Esophagus squamous epithelium (tissue), 4 donors: ENCODE data around the gene NOD1. TPM values are rescaled to one million over a fixed set of nuclear protein-coding genes. Genes with fewer than 3 reads are reported as not detected.

ENCODE experiments used
- total RNA-seq, 4 donors: library from RNA; depleted of rRNA; stranded (reverse); fragments of >200 nt; gene quantifications; one replicate each; pipeline ENCODE4 v1.1.0, GENCODE V29; 2016

NOD1 gene
- total RNA-seq, 4 donors from 2014 or later, result 4.2 to 13.0 (median 6.2) TPM

Other genes with a start within 250 kb of the NOD1 start
- gene ZNRF2, start 194.2 kb downstream of the NOD1 start, total RNA-seq, result 10 to 100 TPM; 19.6 to 26.3 (median 22.5) TPM
- 10 to 100 TPM; 42.3 to 74.9 (median 63.9) TPM for gene GGCT, start 26.0 kb upstream of the NOD1 start, total RNA-seq
- gene GARS1, start 116.1 kb upstream of the NOD1 start, total RNA-seq, result 100 to 1,000 TPM in 2 of 4 donors, 10 to 100 TPM in 2; 79.2 to 125 (median 97.3) TPM
- gene CRHR2, start 203.7 kb upstream of the NOD1 start, total RNA-seq, result under 1 TPM in 2 of 4 donors, not detected in 2; under 0.01 to 0.09 TPM